Suppressor macrophage (primary cell): Measurements from ENCODE around the gene NSG2.
"Not testable (repeated sequence)": the region's sequence is repeated elsewhere in the genome, so short reads cannot be mapped to it uniquely, and the experiment has no call there.

Experiments used
- DNase-seq, 4 experiments: peaks; one replicate each; pipeline ENCODE4 v3.0.0-alpha.2; 2020 to 2022

The NSG2 gene

GRCh38 chr5:174063082-174063756 lies 17.7 kb downstream of the NSG2 start:
- DNase-seq, result no peak

GRCh38 chr5:174064171-174064570 lies 18.7 kb downstream of the NSG2 start:
- DNase-seq, result peak in 1 of 4 experiments; percentile 2

GRCh38 chr5:174065528-174066197 lies 20.2 kb downstream of the NSG2 start:
- no peak for DNase-seq

- DNase-seq, result no peak
Observed at GRCh38 chr5:174067499-174067898, 22.0 kb downstream of the NSG2 start.

- DNase-seq, result no peak
Observed at GRCh38 chr5:174071484-174071883, 26.0 kb downstream of the NSG2 start.

GRCh38 chr5:174073122-174073660 lies 27.7 kb downstream of the NSG2 start:
- DNase-seq, result no peak

GRCh38 chr5:174074369-174074768 lies 28.9 kb downstream of the NSG2 start:
- DNase-seq, result no peak

GRCh38 chr5:174078416-174078815 lies 32.9 kb downstream of the NSG2 start:
- DNase-seq, result no peak

GRCh38 chr5:174082286-174082685 lies 36.8 kb downstream of the NSG2 start:
- no peak for DNase-seq

GRCh38 chr5:174083056-174083827 lies 37.7 kb downstream of the NSG2 start:
- no peak for DNase-seq

- DNase-seq, result no peak
Observed at GRCh38 chr5:174084691-174085154, 39.2 kb downstream of the NSG2 start.

GRCh38 chr5:174086751-174087150 lies 41.2 kb downstream of the NSG2 start:
- no peak for DNase-seq

GRCh38 chr5:174087783-174088182 lies 42.3 kb downstream of the NSG2 start:
- no peak for DNase-seq

GRCh38 chr5:174090129-174090528 lies 44.6 kb downstream of the NSG2 start:
- DNase-seq, result no peak

- no peak for DNase-seq
Observed at GRCh38 chr5:174093123-174093522, 47.6 kb downstream of the NSG2 start.

- no peak for DNase-seq
Observed at GRCh38 chr5:174094857-174095606, 49.5 kb downstream of the NSG2 start.

GRCh38 chr5:174096619-174097018 lies 51.1 kb downstream of the NSG2 start:
- DNase-seq, result no peak

GRCh38 chr5:174097486-174098185 lies 52.1 kb downstream of the NSG2 start:
- no peak for DNase-seq

- DNase-seq, result no peak
Observed at GRCh38 chr5:174098694-174099093, 53.2 kb downstream of the NSG2 start.

GRCh38 chr5:174100490-174100889 lies 55.0 kb downstream of the NSG2 start:
- no peak for DNase-seq

GRCh38 chr5:174101195-174101730 lies 55.8 kb downstream of the NSG2 start:
- no peak for DNase-seq

- DNase-seq, result not testable (repeated sequence)
Observed at GRCh38 chr5:174102574-174102973, 57.1 kb downstream of the NSG2 start.
